IPS-NIHi11 (cell line): Measurements from ENCODE around the gene UBE2D4.
"Not testable (repeated sequence)": the region's sequence is repeated elsewhere in the genome, so short reads cannot be mapped to it uniquely, and the experiment has no call there.

Experiments used
- DNase-seq: peaks from one replicate; pipeline ENCODE4 v3.0.0; 2012; ENCODE audit warnings: mixed read lengths, low spot score

The UBE2D4 gene

DNA sequence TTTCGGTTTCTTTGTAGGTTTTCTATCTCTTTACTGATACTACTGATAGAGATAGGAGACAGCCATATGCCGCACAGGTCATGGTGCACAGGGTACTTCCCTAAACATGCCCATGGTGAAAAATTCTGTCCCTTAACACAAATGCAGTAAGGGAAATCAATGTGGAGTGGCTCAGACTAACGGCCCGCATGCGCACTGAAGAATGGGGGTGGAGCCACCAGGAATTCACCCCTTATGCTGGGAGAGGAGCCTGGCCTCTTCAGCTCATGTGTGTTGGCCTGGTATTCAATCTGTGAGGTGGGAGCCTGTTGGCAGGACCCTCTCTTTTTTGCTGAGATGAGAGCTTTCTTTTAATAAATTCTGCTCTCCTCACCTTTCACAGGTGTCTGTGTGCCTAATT, 11.4 kb upstream of the UBE2D4 start:
- no peak for DNase-seq

DNA sequence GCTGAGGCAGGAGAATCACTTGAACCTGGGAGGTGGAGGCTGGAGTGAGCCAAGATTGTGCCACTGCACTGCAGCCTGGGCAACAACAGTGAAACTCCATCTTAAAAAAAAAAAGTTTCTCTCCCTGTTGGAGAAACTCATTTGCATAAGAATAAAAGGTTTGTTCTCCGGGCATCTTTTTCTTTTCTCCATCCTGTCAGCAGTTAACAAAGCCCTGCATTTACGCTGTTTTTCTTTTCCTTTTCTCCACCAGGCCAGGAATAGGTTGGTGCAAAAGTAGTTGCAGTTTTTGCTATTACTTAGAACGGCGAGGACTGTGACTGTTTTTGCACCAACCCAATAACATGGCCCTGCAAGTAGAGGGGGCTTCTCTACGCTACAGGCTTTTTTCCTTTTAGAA, 10.3 kb upstream of the UBE2D4 start:
- no peak for DNase-seq

DNA sequence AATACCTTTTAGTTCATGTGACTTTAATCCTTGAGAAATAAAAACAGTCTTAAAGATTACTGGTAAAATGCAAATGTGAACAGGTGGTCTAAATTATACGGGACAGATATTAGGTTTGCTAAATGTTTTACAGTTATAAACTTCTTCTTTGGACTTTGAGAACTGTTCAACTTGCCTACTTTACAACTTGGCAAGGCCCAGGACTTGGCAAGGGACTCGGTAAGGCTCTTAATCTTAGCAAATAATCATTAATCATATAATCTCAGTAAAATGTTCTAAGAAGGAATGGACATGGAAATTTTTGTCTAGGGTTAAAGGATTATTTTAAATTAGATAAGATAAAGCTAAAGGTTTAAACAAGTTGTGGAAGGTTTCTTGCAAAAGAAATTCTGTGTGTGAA, 4.8 kb upstream of the UBE2D4 start:
- DNase-seq = no peak

DNA sequence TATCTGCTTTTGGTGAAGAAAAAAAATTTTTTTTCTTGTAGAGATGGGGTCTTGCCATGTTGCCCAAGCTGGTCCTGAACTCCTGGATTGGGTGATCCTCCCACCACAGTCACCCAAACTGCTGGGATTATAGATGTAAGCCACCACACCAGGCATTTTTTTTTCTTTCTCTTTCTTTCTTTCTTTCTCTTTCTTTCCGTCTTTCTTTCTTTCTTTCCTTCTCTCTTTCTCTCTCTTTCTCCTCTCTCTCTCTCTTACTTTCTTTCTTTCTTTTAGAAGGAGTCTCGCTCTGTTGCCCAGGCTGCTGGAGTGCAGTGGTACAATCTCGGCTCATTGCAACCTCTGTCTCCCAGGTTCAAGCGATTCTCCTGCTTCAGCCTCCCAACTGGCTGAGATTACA, 3.5 kb upstream of the UBE2D4 start:
- DNase-seq = no peak

DNA sequence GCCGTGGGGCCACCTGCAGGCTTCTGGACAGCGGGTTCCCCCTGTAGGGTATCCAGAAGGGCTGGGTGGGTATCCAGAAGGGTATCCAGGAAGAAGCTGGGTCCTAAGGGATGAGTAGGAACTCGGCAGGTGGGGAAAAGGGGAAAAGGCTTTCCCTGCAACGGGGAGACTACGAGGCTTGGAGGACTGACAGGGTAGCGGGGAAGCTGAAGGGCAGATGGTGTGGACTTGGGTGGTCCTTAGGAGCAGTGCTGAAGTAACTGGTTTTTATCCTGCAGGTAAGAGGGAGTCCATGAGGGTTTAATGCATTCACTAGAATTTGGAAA, 525 bp downstream of the UBE2D4 start:
- no peak for DNase-seq

DNA sequence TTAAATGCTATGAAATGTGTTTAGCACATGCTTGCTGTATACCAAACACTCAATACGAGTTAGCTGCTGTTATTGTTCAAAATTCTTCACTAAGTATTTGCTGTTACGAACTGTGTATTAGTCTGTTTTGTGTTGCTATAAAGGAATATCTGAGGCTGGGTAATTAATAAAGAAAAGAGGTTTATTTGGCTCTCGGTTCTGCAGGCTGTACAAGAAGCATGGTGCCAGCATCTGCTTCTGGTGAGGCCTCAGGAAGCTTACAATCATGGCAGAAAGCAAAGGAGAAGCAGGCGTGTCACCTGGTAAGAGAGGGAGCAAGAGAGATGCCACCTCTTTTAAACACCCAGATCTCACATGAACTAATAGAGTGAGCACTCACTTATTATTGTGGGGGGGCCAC, 1.6 kb downstream of the UBE2D4 start:
- no peak for DNase-seq

DNA sequence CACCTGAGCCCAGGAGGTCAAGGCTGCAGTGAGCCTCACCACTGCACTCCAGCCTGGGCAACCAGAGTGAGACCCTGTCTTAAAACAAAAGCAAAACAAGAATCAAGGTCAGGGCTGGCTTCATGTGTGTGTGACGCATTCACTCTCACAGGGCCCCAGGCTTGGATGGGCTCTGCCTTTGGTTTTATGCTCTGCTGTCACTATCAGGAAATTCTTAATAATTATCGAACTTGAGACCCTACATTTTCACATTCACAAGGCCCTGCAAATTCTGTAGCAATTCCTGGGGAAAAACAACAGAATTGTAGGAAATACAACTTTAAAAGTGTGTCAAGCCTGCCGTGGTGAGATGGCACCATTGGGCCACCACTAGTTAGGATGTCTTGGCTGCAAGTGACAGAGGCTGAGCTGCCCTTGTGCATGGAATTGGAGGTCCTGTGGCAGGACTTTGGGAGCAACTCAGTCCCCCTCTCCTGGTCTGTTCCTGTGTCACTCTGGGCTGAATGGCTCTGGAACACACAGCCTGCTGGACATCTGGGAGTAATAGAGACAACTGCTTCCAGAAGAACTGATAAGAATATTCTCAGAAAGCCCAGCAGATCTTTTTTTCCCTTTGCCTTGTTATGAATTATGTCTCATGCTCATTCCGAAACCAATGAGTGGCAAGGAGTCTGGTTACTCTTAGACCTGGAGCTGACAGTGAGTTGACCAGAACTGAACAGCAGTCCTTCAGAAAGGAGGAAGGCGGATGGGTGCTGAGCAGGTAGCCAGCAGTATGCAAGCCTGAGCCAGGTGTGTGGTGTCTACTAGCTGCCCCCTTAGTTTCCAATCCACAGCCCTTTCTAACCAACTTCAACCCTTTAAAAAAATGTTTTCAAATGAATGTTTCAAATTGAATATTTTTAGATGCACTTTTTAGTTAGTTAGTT, 3.6 kb downstream of the UBE2D4 start:
- DNase-seq = no peak

DNA sequence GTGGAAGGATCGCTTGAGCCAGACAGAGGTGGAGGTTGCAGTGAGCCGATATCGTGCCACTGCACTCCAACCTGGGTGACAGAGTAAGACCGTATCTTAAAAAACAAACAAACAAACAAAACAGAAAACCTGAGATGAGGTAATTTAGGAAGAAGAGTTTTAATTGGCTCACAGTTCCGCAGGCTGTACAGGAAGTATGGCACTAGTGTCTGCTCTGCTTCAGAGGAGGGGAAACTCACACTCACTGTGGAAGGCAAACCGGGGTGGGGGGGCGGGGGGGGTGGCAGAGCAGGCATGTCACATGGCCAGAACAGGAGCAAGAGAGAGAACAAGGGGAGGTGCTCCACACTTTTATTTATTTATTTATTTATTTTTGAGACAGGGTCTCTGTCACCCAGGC, 5.1 kb downstream of the UBE2D4 start:
- DNase-seq = no peak

DNA sequence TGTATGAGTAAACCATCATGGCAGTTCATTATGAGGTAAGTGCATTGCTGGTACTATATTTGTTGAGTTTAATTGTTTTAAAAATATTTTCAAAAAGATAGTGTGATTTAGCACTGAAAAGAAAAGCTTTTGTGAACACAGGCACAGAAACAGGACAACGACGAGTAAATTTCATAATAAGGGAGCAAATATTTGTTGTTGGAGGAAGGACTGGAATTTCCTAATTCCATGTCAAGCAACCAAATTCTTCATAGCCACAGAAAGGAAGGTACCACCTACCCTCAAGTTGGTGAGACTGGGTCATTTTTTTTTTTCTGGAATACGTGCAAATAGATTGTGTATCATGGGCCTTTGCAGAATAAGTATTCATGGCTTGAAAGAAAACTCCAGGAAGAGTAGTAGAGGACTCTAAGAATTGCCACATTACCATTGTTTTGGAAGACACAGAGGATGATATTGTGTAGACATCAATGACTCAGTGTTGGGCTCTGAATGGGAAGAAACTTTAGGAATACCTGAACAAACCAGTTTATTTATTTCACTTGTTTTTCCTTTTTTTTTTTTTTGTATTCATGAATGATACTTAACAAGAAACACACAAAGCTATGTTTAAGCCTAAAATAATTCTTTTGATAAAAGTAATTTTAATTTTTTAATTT, 7.8 kb downstream of the UBE2D4 start:
- DNase-seq = no peak

DNA sequence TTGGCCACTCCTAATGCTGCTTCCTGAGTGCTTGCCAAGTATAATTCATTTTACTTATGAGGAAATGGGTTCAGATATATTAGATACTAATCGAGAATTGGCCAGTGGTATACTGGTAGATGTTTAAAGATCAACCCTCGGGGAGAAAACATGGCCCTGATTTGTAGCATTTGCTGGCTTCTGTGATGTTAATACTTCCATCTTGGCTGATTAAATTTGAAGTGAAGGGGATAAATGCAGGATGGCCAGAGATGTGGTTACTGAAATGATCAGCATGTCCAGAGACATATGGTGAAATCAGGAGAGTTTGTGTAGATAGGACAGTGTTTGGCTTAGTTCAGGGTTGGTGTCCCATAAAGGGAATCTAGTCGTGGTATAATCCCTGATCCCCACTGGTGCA, 11.2 kb downstream of the UBE2D4 start:
- DNase-seq = no peak

DNA sequence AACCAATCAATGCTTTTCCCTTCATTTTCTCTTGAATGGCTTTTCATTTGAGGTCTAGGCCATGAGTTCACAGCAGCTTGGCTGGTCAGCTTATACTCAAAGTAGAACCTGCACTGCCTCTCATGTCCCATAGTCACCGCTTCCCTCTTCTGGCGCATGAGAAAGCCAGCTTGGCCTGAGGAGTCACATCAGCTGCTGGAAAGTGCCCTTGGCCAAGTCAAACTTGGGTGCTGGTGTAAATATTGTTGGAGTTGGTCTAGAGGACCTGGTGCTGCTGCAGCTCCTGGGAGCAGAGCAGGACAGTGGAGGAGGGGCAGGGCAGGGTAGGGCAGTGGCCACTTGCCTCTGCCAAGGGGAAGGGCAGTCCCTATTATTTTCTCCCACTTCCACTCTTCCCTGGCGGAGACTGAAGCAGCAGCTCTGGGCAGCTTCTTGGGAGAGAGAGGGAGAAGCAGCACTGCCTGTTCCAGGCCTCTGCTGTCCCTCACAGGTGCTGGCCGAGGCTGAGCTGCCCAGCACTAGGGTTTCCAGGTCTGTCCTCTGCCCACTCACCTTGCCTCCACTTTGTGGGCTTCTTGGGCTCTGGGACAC, 12.8 kb downstream of the UBE2D4 start:
- no peak for DNase-seq

DNA sequence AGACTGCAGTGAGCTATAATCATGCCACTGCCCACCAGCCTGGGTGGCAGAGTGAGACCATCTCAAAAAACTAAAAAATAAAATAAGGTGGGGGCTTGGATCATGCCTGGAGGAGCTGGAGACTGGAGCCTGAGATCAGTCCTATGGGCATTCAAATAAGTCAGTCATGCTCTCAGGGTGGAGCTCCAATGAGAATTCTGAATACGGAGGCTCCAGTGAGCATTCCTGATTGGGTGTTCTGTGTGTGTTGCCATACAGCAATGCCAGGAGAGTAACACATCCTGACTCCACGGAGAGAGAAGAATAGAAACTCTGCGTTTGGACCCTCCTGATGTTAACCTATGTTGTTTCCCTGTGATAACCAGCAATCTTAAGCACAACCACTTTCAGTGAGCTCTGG, 16.0 kb downstream of the UBE2D4 start:
- no peak for DNase-seq

DNA sequence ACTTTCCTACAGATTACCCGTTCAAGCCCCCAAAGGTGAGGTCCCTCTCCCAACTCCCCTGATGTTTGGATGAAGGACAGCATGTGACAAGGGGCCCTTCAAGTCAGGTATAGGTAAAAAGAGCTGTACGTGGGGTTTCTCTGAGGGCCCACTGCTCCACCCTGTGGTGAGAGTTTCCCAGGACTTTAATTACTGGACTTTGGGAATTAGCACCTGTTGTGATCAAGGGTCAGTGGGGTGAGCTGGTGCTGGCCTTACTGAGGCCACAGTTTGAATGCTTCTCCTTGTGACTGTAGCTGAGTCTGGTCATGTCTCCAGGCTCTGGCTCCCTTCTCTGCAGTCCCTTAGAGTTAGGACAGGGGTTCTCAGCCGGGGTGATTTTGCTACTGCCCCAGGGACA, 16.8 kb downstream of the UBE2D4 start:
- DNase-seq = peak; percentile 26

DNA sequence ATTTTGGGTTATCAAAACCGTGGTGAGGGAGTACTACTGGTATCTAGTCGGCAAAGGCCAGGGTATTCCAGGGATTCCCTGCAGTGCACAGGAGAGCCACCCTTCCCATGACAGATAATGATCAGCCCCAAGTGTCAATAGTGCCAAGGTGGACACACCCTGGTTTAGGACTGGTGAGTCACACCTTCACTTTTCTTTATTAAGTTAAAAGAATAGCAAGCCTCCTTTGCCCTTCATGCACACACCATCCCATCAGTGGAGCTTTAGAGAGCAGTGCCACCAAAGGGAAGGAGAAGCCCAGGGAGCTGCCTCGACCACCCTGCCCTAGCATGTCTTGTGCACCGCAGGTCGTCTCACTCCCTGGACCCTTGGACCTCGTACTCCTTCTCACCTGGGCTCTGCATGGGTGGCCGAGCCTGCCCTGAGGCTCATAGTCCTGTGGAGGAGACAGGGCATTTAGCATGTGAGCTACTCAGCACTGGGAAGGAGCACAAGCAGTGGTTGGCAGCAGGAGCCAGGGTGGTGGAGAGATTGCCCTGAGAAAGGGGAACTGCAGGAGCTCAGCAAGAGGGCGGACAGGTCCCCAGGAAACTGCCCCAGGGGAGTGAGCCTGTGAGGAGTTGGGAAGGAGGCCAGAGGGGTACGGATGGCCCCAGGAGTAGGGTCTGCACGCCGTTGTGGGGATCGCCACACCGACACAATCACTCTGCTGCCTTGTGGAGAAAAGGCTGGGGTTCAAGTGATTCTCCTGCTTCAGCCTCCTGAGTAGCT, 17.4 kb downstream of the UBE2D4 start:
- DNase-seq = no peak

DNA sequence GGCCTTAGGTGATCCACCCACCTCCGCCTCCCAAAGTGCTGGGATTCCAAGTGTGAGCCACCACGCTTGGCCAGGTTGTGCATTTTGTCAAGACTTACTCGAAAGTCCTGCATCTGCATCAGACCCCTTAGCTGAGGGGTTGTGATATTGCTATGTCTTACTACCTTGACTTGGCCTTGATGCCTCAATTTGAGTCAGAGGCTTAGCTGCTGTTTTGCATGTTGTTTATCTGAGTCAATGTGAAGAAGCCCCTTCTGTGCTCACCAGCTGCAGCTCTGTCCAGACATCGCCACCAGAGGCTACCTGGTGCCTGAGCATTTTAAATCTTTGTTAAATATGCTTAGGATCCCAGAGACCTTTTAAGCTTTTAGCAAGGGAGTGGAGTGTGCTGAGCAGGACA, 18.1 kb downstream of the UBE2D4 start:
- no peak for DNase-seq

DNA sequence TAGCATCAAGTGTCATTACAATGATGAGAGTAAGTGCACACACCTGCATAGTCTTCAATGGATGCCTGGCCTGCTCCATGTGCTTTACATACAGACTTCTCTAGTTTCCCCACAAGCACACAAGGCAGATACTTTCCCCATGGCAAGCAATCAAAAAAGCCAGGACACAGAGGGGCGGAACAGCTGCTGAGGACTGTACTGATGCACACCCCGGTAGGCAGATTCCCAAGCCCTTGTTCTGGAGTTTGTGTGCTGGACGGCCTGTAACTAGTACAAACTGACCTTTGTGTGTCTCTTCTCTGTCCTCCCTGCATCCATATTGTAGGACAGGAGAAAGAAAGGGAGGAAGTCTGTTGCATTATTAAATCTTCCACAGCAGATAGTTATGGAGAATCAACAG, 25.8 kb downstream of the UBE2D4 start:
- no peak for DNase-seq

DNA sequence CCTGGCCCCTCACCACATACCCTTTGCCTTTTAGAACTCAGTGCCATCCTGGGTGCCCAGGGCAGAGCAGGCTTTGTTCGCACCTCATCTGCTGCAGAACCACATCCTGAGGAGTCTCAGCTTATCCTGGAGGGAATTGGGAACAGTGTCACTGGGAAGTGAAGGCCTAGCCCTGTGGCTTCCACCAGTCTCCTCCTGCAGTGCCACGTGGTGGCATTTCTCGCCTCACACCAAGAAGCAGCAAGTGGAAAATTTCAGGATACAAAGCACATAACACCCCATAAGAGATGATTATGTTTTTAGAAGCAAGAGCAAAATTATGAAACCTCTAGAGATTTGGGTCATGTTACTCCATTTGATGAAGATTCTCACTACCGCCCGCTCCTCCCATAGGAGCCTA, 26.8 kb downstream of the UBE2D4 start:
- no peak for DNase-seq

DNA sequence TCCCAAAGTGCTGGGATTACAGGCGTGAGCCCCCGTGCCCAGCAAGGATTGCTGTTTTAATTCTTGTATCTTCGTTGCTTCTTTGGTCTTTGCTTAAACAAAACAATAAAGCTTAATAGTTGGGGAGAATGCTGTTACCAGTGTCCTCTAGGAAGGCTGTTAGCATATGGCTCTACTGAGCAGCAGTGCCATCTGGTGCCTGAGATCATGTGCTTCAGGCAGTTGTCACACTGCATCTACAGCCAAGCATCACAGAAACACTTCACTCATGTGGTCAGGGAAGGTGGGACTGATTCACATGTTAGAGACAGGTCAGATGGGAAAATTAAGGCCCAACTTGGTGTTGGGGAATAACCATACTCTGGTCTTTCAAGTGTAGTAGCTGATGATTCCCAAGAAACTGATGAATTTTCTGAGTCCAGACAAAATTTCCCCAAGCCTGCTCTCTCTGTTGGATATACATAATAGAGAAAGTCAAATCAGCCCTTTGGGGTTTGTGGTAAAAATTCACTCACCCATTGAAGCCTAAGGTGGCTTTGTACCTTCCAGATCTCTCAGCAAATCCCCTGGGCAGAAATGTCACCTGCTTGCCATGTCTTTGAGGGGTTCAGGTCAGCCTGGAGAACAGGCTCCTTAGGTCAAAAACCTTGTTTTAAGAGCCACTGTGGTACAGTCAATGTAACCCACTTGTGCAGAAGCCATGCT, 28.4 kb downstream of the UBE2D4 start:
- peak; percentile 76 for DNase-seq

DNA sequence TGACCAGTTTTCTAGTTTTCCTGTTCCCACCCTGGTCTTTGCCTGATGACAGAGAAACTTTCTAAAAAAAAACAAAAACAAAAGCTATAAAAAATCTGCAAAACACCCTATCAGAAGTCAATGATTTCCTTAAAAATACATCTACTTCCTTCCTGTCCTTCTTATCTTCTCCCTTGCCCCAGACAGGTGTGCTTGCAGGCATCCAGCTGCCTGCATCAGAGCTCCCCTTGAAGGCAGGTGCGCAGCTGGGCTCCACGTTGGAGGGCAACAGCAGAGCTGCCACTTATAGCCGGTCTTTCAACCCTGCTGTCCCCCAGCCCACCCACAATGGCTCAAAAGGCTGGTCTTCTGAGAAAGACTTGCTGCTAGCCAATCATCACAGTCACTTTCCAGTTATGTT, 29.8 kb downstream of the UBE2D4 start:
- no peak for DNase-seq

DNA sequence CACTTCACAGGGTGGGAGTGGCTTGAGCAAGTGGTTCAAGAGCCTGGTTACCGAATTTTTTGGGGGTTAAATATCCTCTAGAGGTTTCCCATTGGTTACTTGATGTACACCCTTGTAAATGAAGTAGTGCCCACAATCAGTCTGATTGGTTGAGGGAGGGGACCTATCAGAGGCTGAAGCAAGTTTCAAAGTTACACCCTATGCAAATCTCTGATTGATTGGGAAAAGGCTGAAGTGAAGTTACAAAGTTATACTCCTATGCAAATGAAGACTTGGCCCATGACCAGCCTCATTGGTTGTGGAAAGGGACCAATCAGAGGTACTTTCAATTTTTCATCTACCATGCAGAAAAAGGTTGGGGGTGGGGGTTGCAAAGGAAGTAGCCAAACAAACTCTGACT, 34.7 kb downstream of the UBE2D4 start:
- no peak for DNase-seq

DNA sequence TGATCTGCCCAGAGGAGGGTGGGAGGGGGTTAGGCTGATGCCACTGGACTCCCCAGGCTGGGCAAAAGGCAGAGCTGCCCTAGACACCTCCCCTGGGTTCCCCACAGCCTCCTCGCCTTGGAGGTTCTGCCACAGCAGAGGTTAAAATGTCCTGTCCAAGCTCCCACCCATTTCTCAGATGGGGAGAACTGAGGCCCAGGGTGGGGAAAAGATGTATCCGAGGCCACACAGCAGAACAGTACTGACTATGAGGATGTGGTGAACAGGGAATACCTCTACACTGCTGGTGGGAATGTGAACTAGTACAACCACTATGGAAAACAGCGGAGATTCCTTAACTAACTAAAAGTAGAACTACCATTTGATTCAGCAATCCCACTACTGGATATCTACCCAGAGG, 40.2 kb downstream of the UBE2D4 start:
- DNase-seq = not testable (repeated sequence)
